ENCODE results near the gene FDX2.

GRCh38 chr19:10309423-10309822, 6.4 kb downstream of the FDX2 start, which contains the start of gene ZGLP1:
- TF ChIP-seq, protein P1, sequence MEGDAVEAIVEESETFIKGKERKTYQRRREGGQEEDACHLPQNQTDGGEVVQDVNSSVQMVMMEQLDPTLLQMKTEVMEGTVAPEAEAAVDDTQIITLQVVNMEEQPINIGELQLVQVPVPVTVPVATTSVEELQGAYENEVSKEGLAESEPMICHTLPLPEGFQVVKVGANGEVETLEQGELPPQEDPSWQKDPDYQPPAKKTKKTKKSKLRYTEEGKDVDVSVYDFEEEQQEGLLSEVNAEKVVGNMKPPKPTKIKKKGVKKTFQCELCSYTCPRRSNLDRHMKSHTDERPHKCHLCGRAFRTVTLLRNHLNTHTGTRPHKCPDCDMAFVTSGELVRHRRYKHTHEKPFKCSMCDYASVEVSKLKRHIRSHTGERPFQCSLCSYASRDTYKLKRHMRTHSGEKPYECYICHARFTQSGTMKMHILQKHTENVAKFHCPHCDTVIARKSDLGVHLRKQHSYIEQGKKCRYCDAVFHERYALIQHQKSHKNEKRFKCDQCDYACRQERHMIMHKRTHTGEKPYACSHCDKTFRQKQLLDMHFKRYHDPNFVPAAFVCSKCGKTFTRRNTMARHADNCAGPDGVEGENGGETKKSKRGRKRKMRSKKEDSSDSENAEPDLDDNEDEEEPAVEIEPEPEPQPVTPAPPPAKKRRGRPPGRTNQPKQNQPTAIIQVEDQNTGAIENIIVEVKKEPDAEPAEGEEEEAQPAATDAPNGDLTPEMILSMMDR (IDR thresholded peaks at IDR 0.05 in 4 of 5, conservative IDR thresholded peaks at IDR 0.05 in 1 of 5): no peak
- no peak for TF ChIP-seq POLR2A (IDR thresholded peaks at IDR 0.05)

Measured in gastrocnemius medialis (tissue), 4 donors.